B cell (primary cell): ENCODE measurements around the gene GBX1. TPM values are rescaled to one million over a fixed set of nuclear protein-coding genes. Genes with fewer than 3 reads are reported as not detected.

Source experiments
- ATAC-seq: fragments of 200-7000 bp; cut with Tn5 transposase; one replicate; pipeline ENCODE4 v1.10.0; 2021; ENCODE audit warnings: low read depth, mild to moderate bottlenecking, moderate number of reproducible peaks, moderate library complexity
- CTCF ChIA-PET: fragments of 350-600 bp; sonication (Branson Sonifier 250); formaldehyde crosslinking; loops from one replicate; lab custom pipeline; 2021; ENCODE audit warnings: antibody characterized with exemption, inconsistent platforms; lab: Charles Lee
- POLR2A ChIA-PET: fragments of 350-600 bp; sonication (Branson Sonifier 250); formaldehyde crosslinking; loops from one replicate; lab custom pipeline; 2021; ENCODE audit warnings: antibody characterized with exemption; lab: Charles Lee
- DNase-seq: peaks from one replicate; pipeline ENCODE4 v3.0.0; 2013
- H2AFZ ChIP-seq: 2 replicates; pipeline ENCODE4 v1.6.1; 2012; ENCODE audit warnings: mild to moderate bottlenecking, low read depth, low read length; ENCODE audit not compliant: insufficient read depth, poor library complexity, severe bottlenecking
- H3K27ac ChIP-seq, 2 donors: 1 replicate in 1 of 2; 2 replicates in 1 of 2; pipeline ENCODE4 v1.5.1; 2012 to 2013; ENCODE audit warnings: low read length in 2 of 2, mild to moderate bottlenecking in 2 of 2, moderate library complexity in 1 of 2
- H3K27me3 ChIP-seq, 4 experiments: fragments of 200-600 bp in 1 of 4; sonication (generic) in 1 of 4; replicated peaks in 1 of 4; 1 replicate in 2 of 4; 2 replicates in 2 of 4; pipeline versions ENCODE4 v1.6.1 to v1.7.0; 2013 to 2016; ENCODE audit warnings: low read length in 3 of 4, mild to moderate bottlenecking in 2 of 4, mixed read lengths in 1 of 4, moderate library complexity in 1 of 4; ENCODE audit not compliant: insufficient read depth in 4 of 4, control insufficient read depth in 3 of 4; ENCODE audit errors: control extremely low read depth in 1 of 4
- H3K36me3 ChIP-seq, 2 experiments: replicated peaks in 1 of 2; 1 replicate in 1 of 2; 2 replicates in 1 of 2; pipeline versions ENCODE4 v1.6.1 to v1.7.1; 2013; ENCODE audit warnings: low read length in 1 of 2; ENCODE audit not compliant: insufficient read depth in 2 of 2, control insufficient read depth in 1 of 2; ENCODE audit errors: control extremely low read depth in 1 of 2, extremely low read depth in 1 of 2
- H3K4me1 ChIP-seq, 2 donors: fragments of 200-600 bp in 1 of 2; sonication (generic) in 1 of 2; 1 replicate in 1 of 2; 2 replicates in 1 of 2; pipeline versions ENCODE4 v1.5.1 to v1.6.1; 2013 to 2017; ENCODE audit warnings: low read length in 2 of 2; ENCODE audit not compliant: control insufficient read depth in 2 of 2, insufficient read depth in 2 of 2
- H3K4me2 ChIP-seq: replicated peaks from 2 replicates; pipeline ENCODE3; 2012; ENCODE audit warnings: mild to moderate bottlenecking, low read depth, low read length; ENCODE audit not compliant: poor library complexity, severe bottlenecking
- H3K4me3 ChIP-seq, 5 experiments: fragments of 200-600 bp in 1 of 5; sonication (generic) in 1 of 5; 1 replicate in 3 of 5; 2 replicates in 2 of 5; pipeline versions ENCODE4 v1.5.1 to v1.7.0; 2011 to 2016; ENCODE audit warnings: low read length in 4 of 5, mild to moderate bottlenecking in 4 of 5, low read depth in 2 of 5, control low read depth in 1 of 5, moderate library complexity in 1 of 5; ENCODE audit not compliant: insufficient read depth in 1 of 5; ENCODE audit errors: control extremely low read depth in 1 of 5, extremely low read depth in 1 of 5
- H3K79me2 ChIP-seq: fragments of 200-600 bp; sonication (generic); one replicate; pipeline ENCODE4 v1.6.0; 2016; ENCODE audit warnings: low read length; ENCODE audit not compliant: control insufficient read depth, insufficient read depth
- H3K9ac ChIP-seq: fragments of 200-600 bp; sonication (generic); 2 replicates; pipeline ENCODE4 v1.6.1; 2017; ENCODE audit warnings: mild to moderate bottlenecking, low read length, moderate library complexity
- H3K9me3 ChIP-seq, 3 donors: one replicate each; pipeline versions ENCODE4 v1.6.1 to v1.7.1; 2013; ENCODE audit warnings: low read length in 2 of 3; ENCODE audit not compliant: control insufficient read depth in 2 of 3, insufficient read depth in 1 of 3; ENCODE audit errors: control extremely low read depth in 1 of 3
- H4K20me1 ChIP-seq: 2 replicates; pipeline ENCODE4 v1.6.0; 2012; ENCODE audit warnings: mild to moderate bottlenecking, low read length; ENCODE audit not compliant: insufficient read depth, control insufficient read depth, poor library complexity, severe bottlenecking
- H3K27ac Mint-ChIP-seq: one replicate; pipeline ENCODE4 v1.8.0; 2021; ENCODE audit warnings: mixed read lengths
- H3K27me3 Mint-ChIP-seq: one replicate; pipeline ENCODE4 v1.8.0; 2021; ENCODE audit warnings: mixed read lengths
- H3K4me1 Mint-ChIP-seq: one replicate; pipeline ENCODE4 v1.8.0; 2021; ENCODE audit warnings: mixed read lengths
- H3K4me3 Mint-ChIP-seq: one replicate; pipeline ENCODE4 v1.8.0; 2021; ENCODE audit warnings: mixed read lengths
- H3K9me3 Mint-ChIP-seq: one replicate; pipeline ENCODE4 v1.8.0; 2022; ENCODE audit warnings: mixed read lengths; ENCODE audit not compliant: insufficient read depth
- EZH2 ChIP-seq: IDR thresholded peaks from 2 replicates; pipeline ENCODE4 v1.6.1; 2012; ENCODE audit warnings: borderline replicate concordance, low read depth, mild to moderate bottlenecking, moderate library complexity, low read length; ENCODE audit not compliant: insufficient read depth, poor library complexity, severe bottlenecking
- WGBS: methylation state at CpG from one replicate; pipeline ENCODE4 v1.1.5; 2013; ENCODE audit warnings: missing lambda C conversion rate; ENCODE audit not compliant: insufficient coverage; 5-methylcytosine and 5-hydroxymethylcytosine counted together
- intact Hi-C: fragments of 100-400 bp; cut with micrococcal nuclease; formaldehyde crosslinking; loops from one replicate; pipeline ENCODE4 v1.10.0; 2022
- polyA plus RNA-seq: library from polyadenylated mRNA; depleted of rRNA; stranded (reverse); fragments of >200 nt; gene quantifications from 2 replicates; pipeline ENCODE4 v1.2.3, GENCODE V29; 2012
- total RNA-seq, 2 donors: library from RNA; stranded (reverse); fragments of 120-200 nt in 1 of 2; gene quantifications; 1 replicate in 1 of 2; 2 replicates in 1 of 2; pipeline versions ENCODE4 v1.2.3 to v1.2.4, GENCODE V29; 2013 to 2022
- TF ChIP-seq, protein P1 (sequence below): fragments of 200-600 bp; IDR thresholded peaks from one replicate; pipeline ENCODE4 v1.8.0; 2022; ENCODE audit warnings: antibody characterized with exemption, mild to moderate bottlenecking

The GBX1 gene
- total and polyA plus RNA-seq, 2 donors (not counting 1 experiment from before 2014, with no cell fraction given): not detected

DNA sequence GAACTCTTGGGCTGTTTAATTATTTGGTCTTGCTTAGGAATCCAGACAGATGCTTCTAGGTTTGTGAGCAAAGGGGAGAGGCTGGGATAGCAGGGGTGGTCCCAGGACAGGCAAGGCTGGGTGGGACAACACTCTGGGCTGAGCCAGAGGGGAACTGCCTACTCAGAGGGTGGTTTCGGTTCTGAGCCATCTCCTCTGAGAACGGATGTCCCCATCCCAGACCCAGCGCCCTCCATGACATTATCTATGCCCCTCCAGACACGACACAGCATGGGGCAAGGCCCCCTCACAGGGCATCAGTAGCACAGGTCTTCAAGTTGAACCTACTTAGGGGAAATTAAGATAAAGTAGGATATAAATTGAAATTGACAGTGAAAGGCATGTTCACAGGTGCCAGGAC is 12.5 kb upstream of the GBX1 start:
- ATAC-seq: no peak
- no peaks in the 10 kb centered on the region for H3K36me3 ChIP-seq
- Mint-ChIP-seq H3K4me3 (no peak overlapping the region), H3K27me3 (peaks cover 39% of the 10 kb centered on the region), H3K9me3 (no peaks in the 10 kb centered on the region), H3K27ac (no peak overlapping the region), H3K4me1 (no peaks in the 10 kb centered on the region)
- H3K27me3 ChIP-seq: peaks cover 0 to 13% (median 2%) of the 10 kb centered on the region in 4 experiments
- no peaks in the 10 kb centered on the region for H3K9me3 ChIP-seq
- H3K4me2 ChIP-seq: no peak overlapping the region
- H4K20me1 ChIP-seq: no peaks in the 10 kb centered on the region
- WGBS: no CpG with 5 or more reads among the region's 4 CpGs
- DNase-seq: no peak
- TF ChIP-seq, protein P1, sequence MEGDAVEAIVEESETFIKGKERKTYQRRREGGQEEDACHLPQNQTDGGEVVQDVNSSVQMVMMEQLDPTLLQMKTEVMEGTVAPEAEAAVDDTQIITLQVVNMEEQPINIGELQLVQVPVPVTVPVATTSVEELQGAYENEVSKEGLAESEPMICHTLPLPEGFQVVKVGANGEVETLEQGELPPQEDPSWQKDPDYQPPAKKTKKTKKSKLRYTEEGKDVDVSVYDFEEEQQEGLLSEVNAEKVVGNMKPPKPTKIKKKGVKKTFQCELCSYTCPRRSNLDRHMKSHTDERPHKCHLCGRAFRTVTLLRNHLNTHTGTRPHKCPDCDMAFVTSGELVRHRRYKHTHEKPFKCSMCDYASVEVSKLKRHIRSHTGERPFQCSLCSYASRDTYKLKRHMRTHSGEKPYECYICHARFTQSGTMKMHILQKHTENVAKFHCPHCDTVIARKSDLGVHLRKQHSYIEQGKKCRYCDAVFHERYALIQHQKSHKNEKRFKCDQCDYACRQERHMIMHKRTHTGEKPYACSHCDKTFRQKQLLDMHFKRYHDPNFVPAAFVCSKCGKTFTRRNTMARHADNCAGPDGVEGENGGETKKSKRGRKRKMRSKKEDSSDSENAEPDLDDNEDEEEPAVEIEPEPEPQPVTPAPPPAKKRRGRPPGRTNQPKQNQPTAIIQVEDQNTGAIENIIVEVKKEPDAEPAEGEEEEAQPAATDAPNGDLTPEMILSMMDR: no peak
- TF ChIP-seq EZH2: no peak
- no peak overlapping the region for H2AFZ ChIP-seq
- H3K4me3 ChIP-seq: no peak overlapping the region
- no peaks in the 10 kb centered on the region for H3K79me2 ChIP-seq
- intact Hi-C loops: no loop called here
- no peak overlapping the region for H3K9ac ChIP-seq
- CTCF ChIA-PET: no interaction called here
- POLR2A ChIA-PET: no interaction called here
- no peak overlapping the region for H3K27ac ChIP-seq
- H3K4me1 ChIP-seq: no peaks in the 10 kb centered on the region

DNA sequence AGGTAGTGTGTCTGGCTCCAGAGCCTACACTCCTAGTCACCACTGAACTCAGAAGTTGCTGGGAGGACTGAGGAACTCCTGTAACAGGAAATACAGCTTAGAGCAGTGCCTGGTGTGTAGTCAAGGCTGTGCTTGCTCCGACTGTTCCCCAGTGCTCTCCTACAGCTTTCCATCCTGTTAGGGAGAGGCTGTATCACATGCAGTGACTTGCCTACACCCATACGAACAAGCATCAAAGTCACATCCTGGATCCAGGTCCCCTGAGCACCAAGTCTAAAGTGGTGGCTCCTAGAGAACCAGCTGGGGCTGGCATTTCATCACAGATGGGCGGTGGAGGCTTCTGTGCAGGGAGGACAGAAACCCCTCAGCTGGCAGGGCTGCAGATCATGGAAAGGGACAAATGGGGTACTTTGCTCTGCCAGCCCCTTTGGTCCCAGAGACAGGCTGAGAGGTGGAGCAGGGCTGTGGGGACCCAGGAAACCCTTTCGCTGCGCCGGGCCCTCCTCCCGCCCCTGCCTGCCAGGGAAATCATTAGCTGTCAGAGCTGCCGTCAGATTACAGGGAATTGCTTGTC is 11.9 kb upstream of the GBX1 start:
- Histone ChIP-seq H3K9ac (no peak overlapping the region), H3K4me1 (no peaks in the 10 kb centered on the region), H3K27me3 (peaks cover 0 to 14% (median 2%) of the 10 kb centered on the region in 4 experiments), H3K4me3 (no peak overlapping the region), H3K36me3 (no peaks in the 10 kb centered on the region), H4K20me1 (no peaks in the 10 kb centered on the region), H2AFZ (no peak overlapping the region), H3K4me2 (no peak overlapping the region), H3K27ac (no peak overlapping the region), H3K79me2 (no peaks in the 10 kb centered on the region), H3K9me3 (peaks cover 0 to 6% (median 0%) of the 10 kb centered on the region in 3 donors)
- Mint-ChIP-seq H3K4me1 (no peaks in the 10 kb centered on the region), H3K27me3 (peaks cover 37% of the 10 kb centered on the region), H3K4me3 (no peak overlapping the region), H3K27ac (no peak overlapping the region), H3K9me3 (no peaks in the 10 kb centered on the region)
- intact Hi-C loops: no loop called here
- ChIA-PET CTCF (no interaction called here), POLR2A (no interaction called here)
- WGBS: 81% methylated on average over 7 of the region's 8 CpGs
- TF ChIP-seq EZH2: no peak
- TF ChIP-seq, protein P1: no peak
- no peak for ATAC-seq
- DNase-seq: no peak
